ENCODE results near the gene MSI2.

Gene MSI2

DNA sequence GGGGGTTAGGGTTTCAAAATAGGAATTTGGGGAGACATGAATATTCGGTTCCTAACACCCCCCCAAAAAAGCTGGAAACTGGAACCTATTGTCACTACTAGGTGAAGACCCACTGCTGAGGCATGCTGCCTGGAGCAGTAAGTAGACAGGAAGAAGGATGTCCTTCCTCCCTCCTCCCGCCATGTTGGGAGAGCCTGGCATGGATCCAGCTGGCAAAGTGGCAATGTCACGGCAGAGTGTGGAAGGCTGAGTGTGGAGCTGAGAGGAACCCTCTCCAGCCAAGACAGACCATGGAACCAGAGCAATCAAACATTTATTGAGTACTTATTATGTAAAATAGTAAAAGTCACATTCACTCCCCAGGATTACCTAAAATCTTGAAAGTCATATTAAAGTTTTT, 439.7 kb downstream of the MSI2 start:
- DNase-seq (ENCODE audit: low read depth in 2 of 2, low spot score in 1 of 2): no peak

DNA sequence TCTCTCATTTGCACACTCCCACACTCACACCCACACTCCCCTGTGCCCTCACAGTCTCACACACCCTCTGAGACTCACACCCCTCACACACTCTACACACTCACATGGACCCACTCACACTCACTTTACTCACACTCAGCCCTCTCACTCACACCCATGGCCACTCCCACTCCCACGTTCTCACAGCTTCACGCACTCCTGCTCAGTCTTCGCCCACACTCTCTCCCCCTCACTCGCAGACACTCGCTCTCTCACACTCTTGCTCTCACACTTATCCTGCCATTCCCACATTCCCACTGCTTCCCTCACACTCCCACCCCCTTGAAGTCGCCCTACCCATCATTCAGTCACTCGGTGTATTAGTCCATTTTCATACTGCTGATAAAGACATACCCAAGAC, 440.9 kb downstream of the MSI2 start:
- no peak for DNase-seq (ENCODE audit: low read depth in 2 of 2, low spot score in 1 of 2)

DNA sequence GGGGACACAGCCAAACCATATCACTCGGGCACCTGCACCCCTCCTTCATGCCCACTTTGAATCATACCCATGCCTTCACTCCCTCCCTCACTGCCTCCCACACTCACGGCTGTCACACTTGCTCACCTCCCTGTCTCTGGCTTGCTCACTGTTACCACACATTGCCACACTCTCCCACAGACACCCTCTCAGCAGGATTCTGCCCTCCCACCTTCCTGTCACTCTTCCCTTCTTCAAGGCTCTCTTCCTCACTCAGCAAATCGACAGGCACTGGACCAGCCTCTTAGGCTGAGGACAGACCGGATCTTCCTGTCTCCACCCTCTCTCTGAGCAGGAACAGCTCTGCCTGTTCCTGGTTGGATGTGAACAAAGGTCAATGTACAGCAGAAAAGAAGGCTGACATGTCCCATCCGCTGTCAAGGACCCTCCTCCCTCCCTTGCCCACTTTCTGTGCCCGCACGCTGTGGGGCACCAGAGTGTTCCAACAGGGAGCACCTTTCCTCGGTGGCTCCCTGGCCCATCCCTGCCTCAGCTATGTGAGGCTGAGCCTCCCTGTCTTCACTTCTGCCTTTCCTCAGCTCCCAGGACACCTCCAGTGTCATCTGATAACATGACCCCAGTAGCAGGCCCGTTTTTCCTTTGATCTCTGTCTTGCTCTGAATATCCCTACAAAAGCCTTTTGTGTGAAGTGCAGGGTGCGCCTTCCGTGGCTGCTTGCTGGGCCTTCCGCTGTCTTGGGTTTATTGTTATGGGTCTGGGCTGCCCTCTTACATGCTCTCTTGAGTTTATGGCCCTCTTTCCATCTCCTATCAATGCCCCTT, 441.8 kb downstream of the MSI2 start:
- peak in 1 of 2 donors; percentile 34 for DNase-seq (ENCODE audit: low read depth in 2 of 2, low spot score in 1 of 2)

DNA sequence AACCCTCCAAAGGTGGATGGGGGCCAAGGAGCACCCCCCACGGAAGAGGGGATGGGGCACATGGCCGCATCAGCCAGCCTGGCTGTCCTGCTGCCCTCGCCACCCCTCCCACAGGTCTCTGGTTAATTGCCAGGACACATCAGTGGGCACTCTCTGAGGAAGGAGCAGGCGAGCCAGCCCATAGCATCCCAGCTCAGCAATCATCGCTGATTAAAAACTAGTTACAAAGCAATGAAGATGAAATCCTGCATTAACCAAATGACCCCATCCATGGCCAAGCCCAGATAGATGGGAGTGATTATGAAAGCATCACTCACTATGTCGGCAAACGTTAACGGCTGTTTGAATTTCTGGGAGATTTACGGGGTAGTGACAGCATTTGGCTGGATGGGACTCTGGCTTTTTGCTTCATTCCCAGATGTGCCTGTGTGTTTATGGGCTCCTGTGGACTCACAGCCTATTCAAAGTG, 443.5 kb downstream of the MSI2 start:
- no peak for DNase-seq (ENCODE audit: low read depth in 2 of 2, low spot score in 1 of 2)

DNA sequence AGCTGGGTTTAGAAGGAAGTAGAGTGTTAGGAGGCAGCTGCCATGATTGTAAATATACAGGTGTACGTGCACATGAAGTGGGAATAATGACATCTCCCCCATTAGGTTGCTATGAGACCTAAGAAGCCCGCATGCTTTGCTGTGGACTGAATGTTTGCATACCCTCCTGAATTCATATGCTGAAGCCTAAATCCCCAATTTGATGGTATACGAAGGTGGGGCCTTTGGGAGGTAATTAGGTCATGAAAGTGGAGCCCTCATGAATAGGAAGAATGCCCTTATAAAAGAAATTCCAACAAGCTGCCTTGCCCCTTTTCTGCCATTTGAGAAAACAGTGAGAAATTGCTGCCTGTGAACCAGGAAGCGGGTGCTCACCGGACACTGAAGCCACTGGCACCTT, 444.8 kb downstream of the MSI2 start:
- DNase-seq (ENCODE audit: low read depth in 2 of 2, low spot score in 1 of 2): no peak

DNA sequence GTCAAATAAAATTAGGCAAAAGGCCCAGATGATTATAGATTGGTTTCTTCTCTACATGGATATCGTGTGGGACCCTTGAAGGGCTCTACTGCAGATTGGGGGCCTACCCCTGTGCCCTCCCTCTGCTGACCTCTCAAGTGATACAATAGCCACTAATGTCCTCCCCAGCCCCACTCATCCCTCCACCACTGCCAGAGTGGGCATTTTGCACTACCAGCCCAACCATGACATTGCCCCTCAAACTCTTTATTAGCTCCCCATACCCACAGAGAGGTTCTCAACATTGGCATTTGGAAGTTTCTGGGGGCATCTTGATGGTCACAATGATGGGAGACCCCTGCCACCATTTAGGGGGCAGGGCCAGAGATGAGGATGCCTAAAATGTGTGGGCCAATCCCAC, 446.9 kb downstream of the MSI2 start:
- no peak for DNase-seq (ENCODE audit: low read depth in 2 of 2, low spot score in 1 of 2)

DNA sequence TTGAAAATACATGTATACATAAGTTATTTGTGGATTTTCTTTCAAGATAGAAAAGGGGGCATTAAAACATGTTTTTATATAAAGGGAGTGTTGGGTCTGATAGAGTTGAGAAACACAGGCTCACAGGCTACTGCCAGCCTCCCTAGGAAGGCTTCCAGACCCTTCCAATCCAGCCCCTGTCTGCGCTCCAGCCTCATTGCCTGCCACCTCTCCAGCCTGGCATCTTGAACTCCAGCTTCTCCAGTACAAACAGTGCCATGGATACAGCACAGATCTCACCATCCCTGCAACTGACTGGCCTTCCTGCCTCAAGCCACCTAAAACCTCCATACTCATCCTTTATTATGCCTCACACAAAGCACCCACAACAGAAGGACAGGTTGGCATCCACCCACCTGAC, 448.1 kb downstream of the MSI2 start:
- no peak for DNase-seq (ENCODE audit: low read depth in 2 of 2, low spot score in 1 of 2)

DNA sequence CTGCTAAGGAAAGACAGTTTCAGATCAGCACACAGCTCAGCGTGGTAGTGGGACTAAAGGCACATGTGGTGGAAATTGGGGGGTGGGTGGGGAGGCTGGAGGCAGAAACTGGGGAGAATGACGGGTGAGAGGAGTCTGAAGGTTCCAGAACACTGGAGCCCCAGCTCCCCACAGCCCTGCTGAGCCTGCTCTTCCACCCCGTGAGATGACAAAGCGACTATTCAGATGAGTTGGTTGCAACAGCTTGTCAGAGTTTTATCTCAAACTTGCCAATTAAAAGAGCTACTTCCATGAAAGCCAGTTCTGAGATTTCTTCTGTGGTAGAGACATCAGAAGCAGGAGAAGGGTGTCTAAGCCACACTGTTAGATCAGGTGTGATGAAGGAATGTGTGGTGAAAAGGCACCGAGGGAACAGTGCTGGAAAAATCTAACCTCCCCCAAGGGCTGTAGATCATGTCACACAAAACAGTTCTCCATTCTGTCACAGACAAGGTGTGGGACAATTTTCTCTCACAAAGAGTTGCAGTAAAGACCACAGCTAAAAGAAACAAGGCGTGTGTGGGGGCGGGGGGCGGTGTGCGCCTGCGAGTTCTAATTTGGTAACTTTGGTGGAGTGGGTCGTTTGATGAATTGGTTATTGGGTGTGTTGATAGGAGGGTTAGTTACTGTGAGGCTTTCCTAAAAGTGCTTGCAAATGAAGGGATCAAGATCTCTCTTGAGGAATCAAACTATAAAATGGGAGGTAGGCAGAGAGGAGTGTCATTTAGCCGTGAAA, 449.8 kb downstream of the MSI2 start:
- DNase-seq (ENCODE audit: low read depth in 2 of 2, low spot score in 1 of 2): no peak

DNA sequence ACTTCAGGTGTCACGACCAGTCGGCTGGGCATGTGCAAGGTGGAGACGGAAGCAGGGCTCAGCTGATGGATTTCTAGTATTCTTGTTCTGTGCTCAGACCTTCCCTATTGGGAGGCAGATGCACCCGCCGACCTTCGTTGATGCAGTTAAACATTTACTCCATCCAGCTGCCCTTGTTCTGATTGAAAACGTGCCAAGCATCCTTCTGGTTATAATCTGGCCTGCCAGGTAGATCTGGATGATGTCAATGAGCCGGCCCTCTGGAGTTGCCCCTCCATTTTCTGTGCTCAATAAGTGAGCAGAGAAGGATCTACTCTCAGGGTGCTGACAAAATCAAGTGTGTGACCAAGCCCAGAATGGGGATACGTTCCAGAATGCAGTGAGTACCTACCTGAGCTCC, 450.4 kb downstream of the MSI2 start:
- DNase-seq (ENCODE audit: low read depth in 2 of 2, low spot score in 1 of 2): no peak

DNA sequence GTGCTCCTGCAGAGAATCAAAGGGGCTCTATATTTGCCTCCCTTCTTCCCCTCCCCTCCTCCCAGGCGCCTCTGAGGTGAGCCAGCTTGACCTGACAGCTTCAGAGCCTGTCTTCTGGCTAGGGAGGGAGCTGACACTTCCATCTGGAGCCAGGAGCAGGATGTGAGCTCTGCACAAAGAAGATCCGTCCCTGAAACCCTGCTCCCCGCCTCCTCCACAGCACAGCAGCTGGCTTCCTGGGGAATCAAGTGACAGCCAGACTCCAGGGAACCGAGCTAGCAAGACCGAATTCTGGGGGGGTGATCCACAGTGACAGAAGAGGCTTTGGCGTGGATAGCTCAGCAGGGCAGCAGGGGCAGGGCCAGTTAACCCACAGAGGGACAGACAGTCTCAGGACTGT, 451.6 kb downstream of the MSI2 start:
- no peak for DNase-seq (ENCODE audit: low read depth in 2 of 2, low spot score in 1 of 2)

DNA sequence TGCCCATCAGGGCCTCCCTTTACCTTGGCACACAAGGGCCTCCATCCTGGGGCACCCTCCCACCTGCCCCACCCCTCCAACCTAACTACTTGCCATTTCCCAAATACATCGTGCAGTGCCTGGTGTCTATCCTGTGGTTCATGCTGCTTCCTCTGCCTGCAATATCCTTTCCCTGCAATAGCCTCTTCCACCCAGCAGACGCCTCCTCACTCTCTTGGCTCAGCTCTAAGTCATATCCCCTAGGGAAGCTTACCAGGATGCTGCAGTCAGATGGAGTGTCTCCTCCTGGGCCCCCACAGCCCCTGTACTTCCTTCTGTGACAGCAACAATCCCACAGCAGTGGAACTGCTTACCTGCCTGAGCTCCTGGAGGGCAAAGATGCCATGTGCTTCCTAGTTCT, 452.1 kb downstream of the MSI2 start:
- DNase-seq (ENCODE audit: low read depth in 2 of 2, low spot score in 1 of 2): no peak

DNA sequence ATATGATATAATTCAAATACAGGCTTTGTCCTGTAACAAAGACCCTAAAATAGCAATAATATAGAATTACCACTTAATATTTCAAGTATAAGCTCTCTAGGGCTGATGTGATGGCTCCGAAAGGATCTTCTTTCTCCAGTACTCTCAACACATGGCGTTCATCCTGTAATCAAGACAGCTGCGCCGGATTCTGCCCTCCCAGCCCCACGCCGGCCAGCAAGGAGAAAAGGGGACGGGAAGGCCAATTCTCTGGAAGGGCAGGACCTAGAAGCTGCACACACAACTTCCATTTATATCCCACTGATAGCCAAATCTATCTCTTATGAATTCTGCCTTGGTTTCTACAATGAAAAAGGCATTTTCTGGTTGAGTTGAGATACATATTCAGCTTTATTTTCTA, 456.8 kb downstream of the MSI2 start:
- no peak for DNase-seq (ENCODE audit: low read depth in 2 of 2, low spot score in 1 of 2)

DNA sequence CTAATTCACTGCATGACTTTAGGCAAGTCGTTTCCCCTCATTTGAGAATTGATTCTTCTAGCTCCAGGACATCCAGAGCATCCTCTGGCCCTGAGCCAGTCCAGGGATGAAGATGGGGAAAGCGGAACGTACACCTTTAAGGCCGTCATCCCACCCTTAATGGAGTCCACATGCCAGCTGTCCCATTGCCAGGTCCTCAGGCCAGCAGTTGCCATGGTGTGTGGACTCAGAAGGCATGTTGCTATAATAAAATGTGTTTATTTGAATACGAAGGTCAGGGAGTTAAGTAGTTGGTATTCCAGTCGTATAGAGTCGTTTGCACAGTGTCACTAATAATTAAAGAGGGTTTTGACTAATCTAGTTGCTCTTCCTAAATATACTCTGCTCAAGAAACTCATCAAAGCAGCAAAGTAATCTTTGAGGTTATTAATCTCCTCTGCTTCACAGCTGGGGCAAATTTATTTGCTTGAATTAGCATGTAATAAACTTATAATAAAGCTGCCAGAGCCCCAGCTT, 458.4 kb downstream of the MSI2 start:
- DNase-seq (ENCODE audit: low read depth in 2 of 2, low spot score in 1 of 2): no peak

DNA sequence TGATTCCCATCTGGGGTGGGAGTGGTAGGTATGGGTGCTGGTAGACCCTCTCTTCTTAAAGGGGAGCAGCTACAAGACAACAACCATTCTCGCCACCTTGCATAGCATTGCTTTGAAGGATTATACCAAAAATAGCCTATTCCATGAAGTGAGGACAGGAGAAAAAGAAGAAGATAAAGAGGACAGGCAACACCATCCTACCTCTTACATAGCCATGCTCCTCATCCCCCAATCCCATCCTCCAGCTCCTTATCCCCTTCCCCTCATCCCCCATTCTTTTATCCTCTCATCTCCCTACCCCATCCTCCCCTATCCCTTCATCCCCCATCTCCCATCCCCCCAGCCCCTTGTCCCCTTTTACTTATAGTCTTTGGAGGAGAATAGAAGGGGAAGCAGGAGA, 459.7 kb downstream of the MSI2 start:
- no peak for DNase-seq (ENCODE audit: low read depth in 2 of 2, low spot score in 1 of 2)

DNA sequence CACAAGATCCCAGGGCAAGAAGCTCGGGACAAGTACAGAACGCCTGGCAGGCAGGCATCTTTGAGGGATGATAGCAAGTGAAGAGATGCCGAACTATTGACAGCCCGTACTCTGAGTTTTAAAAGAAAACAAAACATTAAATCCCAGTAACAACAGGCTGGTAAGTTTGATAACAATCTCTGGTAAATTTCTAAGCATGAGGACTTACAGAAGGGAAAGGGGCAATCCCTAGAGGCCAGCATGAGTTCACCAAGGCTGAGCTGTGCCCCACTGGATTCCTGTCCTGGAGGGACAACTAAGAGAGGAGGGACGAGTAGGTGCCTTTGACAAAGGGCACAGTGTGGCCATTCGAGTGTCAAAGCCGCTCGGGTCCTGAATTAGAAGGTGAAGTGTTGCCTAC, 462.6 kb downstream of the MSI2 start:
- DNase-seq (ENCODE audit: low read depth in 2 of 2, low spot score in 1 of 2): no peak

DNA sequence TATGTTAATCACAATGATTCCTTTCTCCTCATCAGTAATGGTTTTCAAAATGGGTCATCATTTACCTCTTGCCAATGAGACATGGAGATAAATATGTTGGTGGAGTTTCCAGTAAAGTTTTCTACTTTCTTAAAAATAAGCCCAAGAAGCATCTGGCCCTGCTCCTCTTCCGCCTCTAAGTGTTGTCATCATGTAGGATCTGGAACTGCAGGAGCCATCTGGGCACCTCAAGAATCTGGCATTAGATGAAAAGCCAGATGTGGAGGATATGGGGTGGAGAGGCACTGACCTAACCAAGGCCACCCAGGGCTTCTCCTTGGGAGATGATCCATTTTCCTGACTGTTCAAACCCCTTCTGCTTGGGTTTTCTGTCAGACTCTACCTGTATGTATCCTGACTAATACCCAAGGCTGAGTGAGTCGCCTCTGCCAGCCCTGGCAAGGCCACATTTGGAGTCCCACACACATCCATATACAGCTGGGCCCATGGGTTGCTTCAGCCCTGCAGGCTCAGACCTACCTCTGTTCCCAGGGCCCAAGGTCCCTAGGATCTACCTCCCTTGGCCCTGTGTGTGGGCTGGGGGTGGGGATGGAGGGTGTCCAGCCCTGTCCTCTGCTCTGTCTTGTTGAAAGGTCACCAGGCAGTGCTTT, 464.2 kb downstream of the MSI2 start:
- no peak for DNase-seq (ENCODE audit: low read depth in 2 of 2, low spot score in 1 of 2)

DNA sequence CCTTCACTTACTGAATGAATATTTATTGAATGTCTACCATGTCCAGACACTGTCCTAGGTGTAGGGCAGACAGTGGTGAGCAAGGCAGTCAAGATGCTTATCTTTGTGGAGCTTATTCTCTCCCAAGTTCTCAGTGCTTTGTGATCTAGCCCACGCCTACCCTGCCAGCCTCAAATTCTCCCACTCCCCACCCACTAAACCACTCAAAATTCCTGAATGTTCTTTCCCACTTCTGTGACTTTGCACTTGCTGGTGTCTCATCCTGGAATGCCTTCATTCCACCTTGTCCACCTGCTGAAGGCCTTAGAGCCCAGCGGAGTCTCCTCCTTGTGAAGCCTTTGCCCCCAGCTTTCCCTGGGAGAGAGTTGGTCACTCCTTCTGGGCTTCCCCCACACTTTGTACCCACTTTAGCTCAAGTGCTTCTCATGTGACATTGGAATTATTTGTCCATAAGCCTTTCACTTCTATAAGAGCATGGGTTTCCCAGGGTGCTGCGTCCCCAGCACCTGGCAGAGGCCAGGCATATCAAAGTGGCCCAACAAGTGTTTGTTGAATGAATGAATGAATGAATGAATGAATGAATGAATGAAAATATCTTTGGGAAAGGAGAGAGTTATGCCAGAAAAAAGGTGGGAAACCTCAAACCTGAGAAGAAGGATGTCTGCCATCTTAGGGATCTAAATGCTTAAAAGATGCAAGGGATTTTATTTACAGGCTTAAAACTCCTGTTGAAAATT, 465.8 kb downstream of the MSI2 start:
- DNase-seq (ENCODE audit: low read depth in 2 of 2, low spot score in 1 of 2): no peak

DNA sequence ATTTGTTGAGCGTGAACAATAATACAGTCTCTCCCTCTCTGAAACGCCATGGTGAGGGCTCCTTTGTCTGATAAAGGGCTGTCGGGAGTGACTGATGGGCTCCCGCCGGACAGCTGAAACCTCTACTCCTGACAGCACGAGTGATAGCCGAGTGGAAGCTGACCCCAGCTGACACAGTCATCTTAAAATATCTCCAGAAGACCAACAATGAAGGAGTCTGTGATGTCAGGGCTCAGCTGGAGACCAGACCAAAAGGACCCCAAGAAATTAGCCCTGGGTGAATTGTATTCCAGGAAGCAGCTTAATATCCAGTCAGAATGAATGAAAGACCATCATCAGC, 466.4 kb downstream of the MSI2 start:
- no peak for DNase-seq (ENCODE audit: low read depth in 2 of 2, low spot score in 1 of 2)

DNA sequence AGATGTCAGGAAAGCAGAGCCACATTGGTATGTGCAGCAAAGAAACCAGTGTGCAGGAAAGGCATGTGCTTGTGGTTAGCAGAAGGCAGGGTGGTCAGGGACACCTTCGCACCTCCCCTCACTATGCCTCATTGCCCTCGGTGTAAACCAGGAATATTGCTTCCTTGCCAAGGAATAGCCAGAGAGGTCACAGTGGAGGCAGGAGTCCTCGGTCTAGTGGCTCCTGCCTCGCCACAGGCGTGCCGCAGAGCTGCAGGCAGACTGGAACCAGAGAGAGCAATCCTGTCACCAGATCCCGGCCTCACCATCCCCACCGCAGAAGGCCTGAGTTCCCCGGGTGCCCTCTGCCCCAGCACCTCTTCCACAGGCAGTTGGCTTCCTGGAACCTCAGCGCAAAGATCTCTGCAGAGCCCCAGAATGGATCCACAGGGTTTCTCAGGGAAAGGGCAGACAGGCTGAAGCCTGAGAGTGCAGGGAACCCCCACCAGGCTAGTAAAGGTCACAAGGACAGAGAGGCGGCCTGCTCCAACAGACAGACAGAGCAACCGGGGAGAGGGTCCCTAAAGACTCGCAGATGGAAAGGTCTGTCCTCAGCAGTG, 467.2 kb downstream of the MSI2 start:
- DNase-seq (ENCODE audit: low read depth in 2 of 2, low spot score in 1 of 2): no peak

DNA sequence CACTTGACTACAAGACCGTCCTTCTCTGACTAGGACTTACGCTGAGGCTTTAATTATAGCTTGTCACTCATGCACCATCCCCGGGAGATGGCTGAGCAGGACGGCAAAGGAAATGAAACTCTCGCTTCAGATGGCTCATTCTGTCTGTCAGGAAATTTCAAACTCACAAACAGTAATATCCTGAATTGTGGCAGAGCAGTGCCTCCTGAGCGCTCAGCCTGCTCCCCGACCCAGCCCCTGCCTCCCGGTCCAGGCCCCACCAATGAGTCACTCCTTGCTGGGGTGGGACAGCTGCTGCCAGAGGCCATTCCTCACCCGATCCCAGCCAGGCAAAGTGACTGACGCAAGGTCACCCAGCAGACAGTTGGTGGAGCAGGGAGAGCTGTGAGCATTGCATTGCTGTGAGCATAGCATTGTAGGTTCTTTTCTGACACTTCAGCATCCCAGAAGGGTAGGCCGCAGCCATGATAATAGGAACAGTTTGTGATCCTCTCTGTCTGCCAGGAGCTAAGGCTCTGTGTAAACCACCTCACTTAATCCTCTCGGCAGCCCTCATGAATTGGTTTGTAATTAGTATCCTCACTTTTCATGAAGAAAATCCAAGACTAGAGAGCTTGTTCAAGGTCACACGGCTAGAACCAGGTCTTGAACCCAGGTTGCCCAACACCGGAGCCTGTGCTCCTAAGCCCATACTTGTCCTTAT, 467.9 kb downstream of the MSI2 start:
- no peak for DNase-seq (ENCODE audit: low read depth in 2 of 2, low spot score in 1 of 2)
